SK-N-SH (cell line): Measurements from ENCODE around the gene GOLT1A. TPM values are rescaled to one million over a fixed set of nuclear protein-coding genes. Genes with fewer than 3 reads are reported as not detected.

Experiments used
- CTCF ChIA-PET: fragments of 300-600, 350-600 bp; formaldehyde crosslinking; extraction: SDS; loops from one replicate; lab custom pipeline; 2021; lab: Yijun Ruan, JAX
- POLR2A ChIA-PET: fragments of 350-600 bp; sonication (Branson Sonifier 250); formaldehyde crosslinking; extraction: SDS; loops from one replicate; lab custom pipeline; 2020; ENCODE audit warnings: antibody characterized with exemption, inconsistent platforms; lab: Yijun Ruan, JAX
- DNase-seq: peaks from one replicate; pipeline ENCODE4 v3.0.0; 2012
- H2AFZ ChIP-seq: fragments of 200-600 bp; sonication (generic); 2 replicates; pipeline ENCODE4 v1.8.1; 2016; ENCODE audit warnings: antibody characterized with exemption, mild to moderate bottlenecking, low read depth
- H3F3A ChIP-seq: fragments of 200-600 bp; sonication (generic); replicated peaks from 2 replicates; pipeline ENCODE3; 2016; ENCODE audit warnings: antibody characterized with exemption, mild to moderate bottlenecking; ENCODE audit not compliant: insufficient read depth
- H3K27ac ChIP-seq, 2 experiments: fragments of 200-500 bp in 1 of 2; fragments of 200-600 bp in 1 of 2; sonication (Bioruptor generic) in 1 of 2; sonication (generic), shearing (Covaris generic) in 1 of 2; 2 replicates each; pipeline versions ENCODE4 v1.5.1 to v1.6.1; 2014 to 2016; ENCODE audit warnings: low read depth in 2 of 2, inconsistent platforms in 1 of 2, low read length in 1 of 2, mild to moderate bottlenecking in 1 of 2, mixed read lengths in 1 of 2
- H3K27me3 ChIP-seq: fragments of 200-600 bp; sonication (generic), shearing (Covaris generic); 2 replicates; pipeline ENCODE4 v1.6.1; 2016; ENCODE audit warnings: mixed run types; ENCODE audit not compliant: insufficient read depth
- H3K36me3 ChIP-seq, 2 experiments: fragments of 200-500 bp in 1 of 2; fragments of 200-600 bp in 1 of 2; sonication (Bioruptor generic) in 1 of 2; sonication (generic) in 1 of 2; replicated peaks in 1 of 2; 2 replicates each; pipeline versions ENCODE3 to v1.5.1; 2014 to 2016; ENCODE audit warnings: low read length in 1 of 2, mild to moderate bottlenecking in 1 of 2; ENCODE audit not compliant: insufficient read depth in 2 of 2, control insufficient read depth in 1 of 2
- H3K4me1 ChIP-seq, 2 experiments: fragments of 200-500 bp in 1 of 2; fragments of 200-600 bp in 1 of 2; sonication (Bioruptor generic) in 1 of 2; sonication (generic), shearing (Covaris generic) in 1 of 2; 2 replicates each; pipeline versions ENCODE4 v1.5.1 to v1.6.1; 2014 to 2016; ENCODE audit warnings: low read depth in 1 of 2, low read length in 1 of 2, mixed run types in 1 of 2; ENCODE audit not compliant: insufficient read depth in 2 of 2, control insufficient read depth in 1 of 2
- H3K4me2 ChIP-seq: fragments of 200-600 bp; sonication (generic), shearing (Covaris generic); 2 replicates; pipeline ENCODE4 v1.6.1; 2017; ENCODE audit warnings: mixed run types
- H3K4me3 ChIP-seq, 2 experiments: fragments of 200-500 bp in 1 of 2; fragments of 200-600 bp in 1 of 2; sonication (Bioruptor generic) in 1 of 2; sonication (generic), shearing (Covaris generic) in 1 of 2; 2 replicates each; pipeline versions ENCODE4 v1.5.1 to v1.8.1; 2014 to 2016; ENCODE audit warnings: low read depth in 2 of 2, inconsistent platforms in 1 of 2, low read length in 1 of 2, mild to moderate bottlenecking in 1 of 2, mixed read lengths in 1 of 2, moderate library complexity in 1 of 2
- H3K79me2 ChIP-seq: fragments of 200-600 bp; sonication (generic); 2 replicates; pipeline ENCODE4 v1.8.1; 2017; ENCODE audit warnings: mild to moderate bottlenecking; ENCODE audit not compliant: insufficient read depth
- H3K9ac ChIP-seq: fragments of 200-600 bp; sonication (generic); 2 replicates; pipeline ENCODE4 v1.6.1; 2017; ENCODE audit warnings: mixed run types
- H3K9me2 ChIP-seq: fragments of 200-600 bp; sonication (generic); 2 replicates; pipeline ENCODE4 v1.6.1; 2017; ENCODE audit warnings: mixed run types
- H3K9me3 ChIP-seq: fragments of 200-600 bp; sonication (generic); 2 replicates; pipeline ENCODE4 v1.6.1; 2017; ENCODE audit warnings: mixed run types, mild to moderate bottlenecking, moderate library complexity
- H4K20me1 ChIP-seq: fragments of 200-600 bp; sonication (generic); 2 replicates; pipeline ENCODE4 v1.6.1; 2017; ENCODE audit warnings: mild to moderate bottlenecking, mixed run types; ENCODE audit not compliant: insufficient read depth
- CTCF ChIP-seq: fragments of 200-600 bp; sonication (generic); IDR thresholded peaks from 2 replicates; pipeline ENCODE4 v1.6.1; 2017; ENCODE audit warnings: antibody characterized with exemption, mild to moderate bottlenecking, moderate library complexity
- ELF1 ChIP-seq: IDR thresholded peaks from 2 replicates; pipeline ENCODE4 v1.4.0; 2012
- FOXJ3 ChIP-seq: sonication (generic); formaldehyde crosslinking; IDR thresholded peaks from 2 replicates; pipeline ENCODE4 v1.5.1; 2020; ENCODE audit warnings: mild to moderate bottlenecking, missing genetic modification reagents
- JUND ChIP-seq: IDR thresholded peaks from 2 replicates; pipeline ENCODE4 v1.4.0; 2012
- MAX ChIP-seq: IDR thresholded peaks from 2 replicates; pipeline ENCODE4 v1.4.0; 2012; ENCODE audit warnings: low read depth
- MXI1 ChIP-seq: IDR thresholded peaks from 2 replicates; pipeline ENCODE4 v1.6.1; 2012; ENCODE audit warnings: mild to moderate bottlenecking, low read depth, low read length, improper control_type of control experiment
- NFIC ChIP-seq: IDR thresholded peaks from 2 replicates; pipeline ENCODE4 v1.4.0; 2012; ENCODE audit warnings: borderline replicate concordance
- NRF1 ChIP-seq: IDR thresholded peaks from 2 replicates; pipeline ENCODE4 v1.6.1; 2012; ENCODE audit warnings: low read depth, mild to moderate bottlenecking, low read length
- POLR2AphosphoS5 ChIP-seq: IDR thresholded peaks from 2 replicates; pipeline ENCODE4 v1.6.1; 2012; ENCODE audit warnings: low read depth, low read length
- RAD21 ChIP-seq: IDR thresholded peaks from 2 replicates; pipeline ENCODE4 v1.6.1; 2012; ENCODE audit warnings: mild to moderate bottlenecking, low read length
- RCOR1 ChIP-seq: fragments of 150-350 bp; IDR thresholded peaks from 2 replicates; pipeline ENCODE4 v1.6.1; 2017; ENCODE audit warnings: antibody characterized with exemption, low read length
- REST ChIP-seq: IDR thresholded peaks from 2 replicates; pipeline ENCODE4 v1.6.1; 2012; ENCODE audit warnings: mild to moderate bottlenecking, low read depth, low read length, moderate library complexity
- RFX5 ChIP-seq: IDR thresholded peaks from 2 replicates; pipeline ENCODE4 v1.6.1; 2012; ENCODE audit warnings: mild to moderate bottlenecking, improper control_type of control experiment, low read length
- RXRA ChIP-seq: IDR thresholded peaks from 2 replicates; pipeline ENCODE4 v1.4.0; 2012; ENCODE audit warnings: low read depth, mild to moderate bottlenecking, borderline replicate concordance
- SIN3A ChIP-seq: IDR thresholded peaks from 2 replicates; pipeline ENCODE4 v1.6.1; 2012; ENCODE audit warnings: low read depth, mild to moderate bottlenecking, low read length, moderate library complexity, borderline replicate concordance
- SMC3 ChIP-seq: IDR thresholded peaks from 2 replicates; pipeline ENCODE4 v1.6.1; 2012; ENCODE audit warnings: low read depth, low read length, improper control_type of control experiment
- TCF12 ChIP-seq: IDR thresholded peaks from 2 replicates; pipeline ENCODE4 v1.4.0; 2012
- WGBS: methylation state at CpG from one replicate; pipeline ENCODE4 v1.1.6; 2017; ENCODE audit warnings: low lambda C conversion rate; 5-methylcytosine and 5-hydroxymethylcytosine counted together
- polyA plus RNA-seq, 3 experiments: library from polyadenylated mRNA; depleted of rRNA; stranded (reverse); fragments of >200 nt; gene quantifications; 2 replicates each; pipeline ENCODE4 v1.2.3, GENCODE V29; 2012

Gene GOLT1A
- polyA plus RNA-seq, 1 of the 3 experiments (the other 2 are of a cell fraction): not detected

- Histone ChIP-seq H3K27ac (no peak overlapping the region; a peak in 1 of 4 replicates), H3F3A (no peaks in the 10 kb centered on the region), H3K9me3 (no peaks in the 10 kb centered on the region), H3K4me2 (no peak overlapping the region), H3K36me3 (peaks cover 0 to 17% of the 10 kb centered on the region in 2 experiments), H3K4me3 (no peak overlapping the region)
- DNase-seq: no peak
- CTCF ChIA-PET: interaction anchor here (0.6 to 4.5 kb wide), 7 partner anchors 21 to 264 kb away, joined by 3 to 19 read pairs (median 3); partner anchors contain the start of gene PLEKHA6
- POLR2A ChIA-PET: no interaction called here
- TF ChIP-seq RFX5: no peak
- TF ChIP-seq SIN3A: no peak
- no peak for TF ChIP-seq NRF1
- no peak for TF ChIP-seq RAD21
- TF ChIP-seq MAX: no peak
- TF ChIP-seq REST: no peak
- TF ChIP-seq FOXJ3 (CRISPR knock-in tag): no peak
- TF ChIP-seq, all 33 proteins: peak for 0
- peaks cover 0 to 13% of the 10 kb centered on the region in 2 experiments; a peak in 2 of 4 replicates for H3K4me1 ChIP-seq
- H4K20me1 ChIP-seq: no peaks in the 10 kb centered on the region
- no peaks in the 10 kb centered on the region for H3K9me2 ChIP-seq
- no peaks in the 10 kb centered on the region for H3K79me2 ChIP-seq
- WGBS: 69% methylated on average over 18 of the region's 20 CpGs
- no peaks in the 10 kb centered on the region for H3K27me3 ChIP-seq
- no peak overlapping the region for H2AFZ ChIP-seq
- no peak overlapping the region for H3K9ac ChIP-seq
These were observed 14.4 kb upstream of the GOLT1A start for GRCh38 chr1:204227996-204228785.

- Histone ChIP-seq H3K27ac (no peak overlapping the region), H3K9ac (no peak overlapping the region), H4K20me1 (no peaks in the 10 kb centered on the region), H3K79me2 (no peaks in the 10 kb centered on the region), H3K4me2 (no peak overlapping the region), H3F3A (no peaks in the 10 kb centered on the region), H3K36me3 (peaks cover 0 to 17% of the 10 kb centered on the region in 2 experiments), H3K27me3 (no peaks in the 10 kb centered on the region), H3K9me2 (no peaks in the 10 kb centered on the region), H3K9me3 (no peaks in the 10 kb centered on the region), H3K4me1 (peaks cover 0 to 13% of the 10 kb centered on the region in 2 experiments; a peak in 2 of 4 replicates), H2AFZ (no peak overlapping the region), H3K4me3 (no peak overlapping the region)
- ChIA-PET POLR2A (no interaction called here), CTCF (interaction anchor here (0.8 to 4.5 kb wide), 5 partner anchors 13 to 136 kb away, joined by 4 to 19 read pairs (median 5); partner anchors contain the start of gene GOLT1A)
- no peak for DNase-seq
- WGBS: 81% methylated on average over 2 of the region's 2 CpGs
- no peak for TF ChIP-seq POLR2AphosphoS5
- TF ChIP-seq NFIC: no peak
- no peak for TF ChIP-seq ELF1
- TF ChIP-seq JUND: no peak
- no peak for TF ChIP-seq TCF12
- no peak for TF ChIP-seq CTCF
- TF ChIP-seq REST: no peak
- TF ChIP-seq SMC3: no peak
- no peak for TF ChIP-seq RXRA
- TF ChIP-seq MXI1: no peak
- no peak for TF ChIP-seq RAD21
- TF ChIP-seq RCOR1: no peak
- no peak for TF ChIP-seq SIN3A
These were observed 13.6 kb upstream of the GOLT1A start for GRCh38 chr1:204227351-204227750.
